Central memory CD4-positive, alpha-beta T cell (primary cell): ENCODE data around the gene CBFA2T2.

Experiments
- DNase-seq: peaks from one replicate; pipeline ENCODE4 v3.0.0; 2022

CBFA2T2 gene

DNA sequence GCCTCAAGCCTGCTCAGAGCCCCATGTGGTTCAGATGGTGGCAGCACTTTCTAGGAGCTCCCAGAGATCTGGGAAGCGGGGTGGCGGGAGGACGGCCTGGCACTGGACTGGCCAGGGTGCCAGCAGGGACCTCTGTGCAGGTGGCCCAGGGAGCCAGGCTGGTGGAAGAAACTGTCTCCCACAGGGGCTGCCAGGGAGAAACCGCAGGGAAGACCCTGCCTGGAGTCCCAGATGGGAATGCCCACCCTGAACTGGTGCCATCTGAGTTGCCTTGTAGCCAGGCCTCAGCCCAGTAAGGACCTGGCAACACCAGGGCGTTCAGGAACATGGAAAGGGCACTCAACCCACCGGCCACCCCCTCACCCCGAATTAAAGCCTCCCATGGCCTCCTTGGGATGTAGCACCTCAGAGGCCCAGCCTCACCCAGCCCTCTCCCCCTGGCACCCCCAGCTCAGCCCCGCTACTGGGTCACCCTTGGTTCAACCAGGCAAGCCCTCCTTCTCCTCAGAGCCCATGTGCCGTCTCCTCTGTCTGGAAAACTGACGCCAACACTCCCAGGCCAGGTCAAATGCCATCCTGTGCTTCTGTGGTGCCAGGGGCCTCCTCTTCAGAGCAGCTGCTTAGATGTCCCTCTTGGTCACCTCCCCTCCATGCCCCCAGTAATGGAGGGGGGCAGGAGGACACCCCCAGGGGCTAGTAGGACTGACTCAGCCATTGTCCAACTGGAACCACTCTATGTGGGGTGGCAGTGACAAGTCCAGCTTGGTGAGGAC is 166.3 kb downstream of the CBFA2T2 start:
- DNase-seq = no peak

DNA sequence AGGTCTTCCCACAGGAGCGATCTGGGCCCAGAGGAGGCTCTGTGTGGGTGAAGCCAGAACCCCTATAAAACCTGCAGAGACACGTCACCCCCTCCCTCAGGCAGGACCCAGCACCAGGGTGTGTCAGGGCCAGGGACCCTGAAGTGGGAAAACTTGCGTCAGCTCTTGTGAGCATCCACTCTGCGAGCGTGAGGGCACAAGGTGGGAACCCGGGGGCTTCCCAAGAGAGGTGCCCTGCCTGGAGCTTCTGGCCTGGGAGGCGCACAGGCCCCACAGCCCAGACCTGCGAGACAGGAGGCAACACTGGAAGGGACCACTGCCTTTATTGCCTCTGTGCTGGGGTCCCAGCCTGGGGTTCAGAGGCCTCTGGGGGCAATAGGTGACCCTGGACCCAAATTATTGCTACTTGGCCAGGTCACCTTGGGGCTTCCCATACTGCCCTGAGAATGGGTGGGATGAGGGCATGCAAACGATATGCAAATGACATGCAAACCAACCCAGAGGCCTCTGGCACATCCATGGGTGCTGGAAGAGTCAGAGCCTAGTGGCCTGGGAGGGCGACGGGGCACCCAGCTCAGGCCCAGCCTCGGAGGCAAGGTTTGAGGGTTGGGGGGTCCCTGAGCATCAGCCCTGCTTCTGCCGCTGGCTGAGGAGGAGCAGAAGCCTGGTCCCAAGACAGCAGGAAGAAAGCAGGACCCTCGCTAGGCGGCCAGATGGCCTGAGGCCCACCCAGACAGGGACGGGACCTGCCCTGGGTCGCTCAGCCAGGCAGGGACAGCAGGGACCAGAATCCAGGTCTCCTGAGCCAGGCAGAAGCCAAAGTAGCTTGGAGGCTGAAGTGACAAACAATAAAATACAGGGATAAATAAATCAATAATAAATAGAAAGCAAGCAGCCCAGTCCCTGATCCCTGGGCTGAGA is 167.1 kb downstream of the CBFA2T2 start:
- DNase-seq = no peak

DNA sequence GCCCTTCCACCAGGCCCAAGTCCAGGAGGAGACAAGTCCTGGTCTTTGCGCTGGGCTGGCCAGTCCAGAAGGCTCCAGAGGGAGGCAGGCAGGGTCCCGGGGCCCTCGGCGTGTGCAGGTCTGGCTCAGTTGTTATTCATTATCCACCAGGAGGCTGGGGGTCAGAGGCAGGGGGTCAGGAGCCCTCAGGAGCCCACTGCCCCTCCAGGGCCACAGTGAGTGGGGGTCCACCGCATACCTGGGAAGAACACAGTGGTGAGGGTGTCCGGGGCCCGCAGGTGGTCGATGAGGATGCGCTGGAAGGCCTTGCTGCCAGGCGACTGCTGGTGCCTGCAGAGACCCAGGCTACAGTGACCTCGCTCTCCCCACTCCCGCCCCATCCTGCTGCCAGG is 167.8 kb downstream of the CBFA2T2 start:
- no peak for DNase-seq

DNA sequence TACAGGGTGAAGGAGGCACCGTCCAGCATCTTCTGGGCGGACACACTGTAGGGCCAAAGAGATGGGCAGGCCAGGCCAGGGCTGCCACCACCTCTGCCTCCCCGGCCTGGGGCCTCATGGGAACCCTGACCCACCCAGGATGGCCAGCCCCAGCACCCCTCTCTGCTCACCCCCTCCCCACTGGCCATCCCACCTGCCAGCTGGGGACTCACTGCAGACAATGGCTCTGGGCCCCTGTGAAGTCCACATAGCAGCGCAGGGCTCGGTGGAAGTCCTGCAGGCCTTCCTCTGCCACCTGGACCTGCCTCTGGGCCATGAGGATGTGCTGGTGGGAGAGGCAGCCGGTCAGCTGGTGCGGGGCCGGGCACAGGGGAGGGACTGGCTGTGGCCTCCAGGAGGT is 168.6 kb downstream of the CBFA2T2 start:
- no peak for DNase-seq

DNA sequence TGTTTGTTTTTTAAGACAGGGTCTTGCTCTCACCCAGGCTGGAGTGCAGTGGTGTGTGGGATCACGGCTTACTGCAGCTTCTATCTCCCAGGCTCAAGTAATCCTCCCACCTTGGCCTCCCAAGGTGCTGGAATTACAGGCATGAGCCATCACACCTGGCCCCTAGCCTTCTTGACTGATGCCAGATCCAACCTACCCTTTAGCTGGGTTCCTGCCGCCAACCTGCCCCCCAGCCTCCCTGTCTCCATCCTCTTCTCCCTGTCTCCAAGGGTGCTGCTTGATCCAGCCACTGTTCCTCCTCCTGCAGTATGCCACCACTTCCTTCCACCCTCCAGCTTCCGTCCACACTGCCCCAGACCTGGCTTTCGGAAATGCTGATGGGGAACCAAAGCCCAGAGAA is 169.0 kb downstream of the CBFA2T2 start:
- no peak for DNase-seq

DNA sequence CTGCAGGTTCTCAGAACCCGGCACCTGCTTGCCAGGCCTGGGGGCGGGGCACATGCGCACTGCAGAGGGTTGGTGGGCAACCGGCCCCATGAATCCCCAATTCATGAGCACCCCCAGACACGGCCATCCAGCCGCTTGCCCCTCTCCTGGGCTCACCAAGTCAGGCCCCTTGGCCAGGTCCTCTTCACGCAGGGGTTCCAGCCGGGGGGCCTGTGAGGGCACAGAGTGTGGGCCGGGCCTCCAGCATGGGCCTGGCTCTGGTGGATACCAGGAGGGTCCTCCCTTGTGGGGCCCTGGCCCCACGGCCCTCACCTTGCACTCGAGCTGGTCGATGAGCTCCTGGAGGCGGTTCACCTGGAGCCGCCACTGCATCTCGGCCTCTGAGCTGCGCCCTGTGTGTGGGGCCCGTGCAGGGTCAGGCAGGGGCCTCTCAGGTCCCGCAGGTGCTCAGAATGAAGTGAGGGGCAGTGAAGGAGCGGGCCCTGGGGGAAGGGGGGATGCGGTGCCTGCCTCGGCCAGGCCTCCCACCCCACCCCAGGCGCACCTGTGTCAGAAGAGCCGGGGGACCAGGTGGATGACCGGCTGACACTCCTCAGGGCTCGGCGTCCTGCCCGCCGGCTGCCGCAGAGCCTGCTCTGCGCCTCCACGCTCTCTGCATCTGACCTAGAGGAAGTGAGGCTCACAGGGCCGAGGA is 169.6 kb downstream of the CBFA2T2 start:
- no peak for DNase-seq

DNA sequence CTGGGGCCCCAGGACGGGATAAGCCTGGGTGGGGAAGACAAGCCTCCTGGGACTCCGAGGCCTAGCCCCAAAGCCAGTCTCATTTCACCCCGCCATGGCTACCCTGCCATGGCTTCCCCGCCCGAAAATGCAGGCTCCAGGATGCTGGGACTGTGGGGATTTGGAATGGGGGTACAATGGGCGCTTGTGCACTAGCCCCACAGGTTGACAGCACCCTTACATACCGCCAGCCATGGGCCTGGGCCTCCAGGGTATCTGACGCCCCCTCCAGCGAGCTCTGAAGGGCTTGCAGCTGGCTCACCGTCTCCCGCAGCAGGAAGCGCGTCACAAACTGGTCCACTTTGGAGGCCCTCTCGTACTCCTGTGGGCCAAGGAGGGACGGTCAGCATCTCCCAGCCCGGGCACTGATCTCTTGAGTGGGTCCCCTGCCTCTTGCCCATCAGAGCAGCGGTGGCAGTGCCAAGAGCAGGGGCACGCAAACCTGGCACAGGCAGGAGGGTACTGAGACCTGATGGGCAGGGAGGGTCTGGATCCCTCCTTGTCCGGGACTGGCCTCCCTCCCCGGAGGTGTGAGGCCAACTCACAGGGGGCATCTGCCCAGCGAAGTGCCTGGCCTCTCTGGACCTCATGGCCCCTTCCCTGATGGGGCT is 170.3 kb downstream of the CBFA2T2 start:
- DNase-seq = no peak

DNA sequence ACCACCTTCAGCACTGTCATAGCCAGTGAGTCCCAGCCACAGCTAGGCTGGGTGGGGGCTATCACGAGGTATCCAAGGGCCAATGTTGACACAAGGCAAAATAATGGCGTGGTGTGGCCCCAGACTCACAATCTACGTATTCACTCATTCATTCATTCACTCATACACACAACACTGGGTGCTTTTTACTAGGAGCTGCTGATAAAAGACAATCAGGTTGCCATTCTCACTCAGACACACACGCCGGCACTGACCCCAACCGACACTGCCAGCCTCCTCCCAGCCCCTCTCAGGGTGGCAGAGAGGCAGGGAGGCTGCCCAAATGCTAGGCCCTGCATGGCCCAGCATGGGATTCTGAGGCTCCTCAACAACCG is 170.8 kb downstream of the CBFA2T2 start:
- no peak for DNase-seq

DNA sequence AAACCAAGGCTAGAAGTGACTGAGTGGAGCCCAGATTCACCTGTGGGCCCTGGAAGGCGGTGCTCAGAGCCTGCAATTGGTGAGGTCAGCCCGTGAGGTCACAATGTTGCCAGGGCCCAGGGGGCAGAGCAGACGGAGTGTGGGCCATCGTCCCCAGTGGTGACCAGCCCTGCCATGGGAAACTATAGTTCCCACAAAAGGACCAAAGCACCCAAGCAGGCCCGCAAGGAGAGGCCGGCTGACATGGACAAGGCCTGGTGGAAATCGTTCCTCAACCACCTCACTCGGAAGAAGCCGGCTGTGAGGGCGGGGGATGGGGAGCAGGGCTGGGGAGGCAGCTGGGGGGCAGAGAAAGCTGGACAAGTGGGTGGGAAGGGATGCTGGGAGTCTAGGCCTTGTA is 172.3 kb downstream of the CBFA2T2 start, which contains the start of gene C20orf144:
Gene C20orf144, plus strand, starts transcription at position 156 of the 400 bp plus-strand sequence. Its CDS starts 19 bp downstream, at position 175.
- DNase-seq = no peak

DNA sequence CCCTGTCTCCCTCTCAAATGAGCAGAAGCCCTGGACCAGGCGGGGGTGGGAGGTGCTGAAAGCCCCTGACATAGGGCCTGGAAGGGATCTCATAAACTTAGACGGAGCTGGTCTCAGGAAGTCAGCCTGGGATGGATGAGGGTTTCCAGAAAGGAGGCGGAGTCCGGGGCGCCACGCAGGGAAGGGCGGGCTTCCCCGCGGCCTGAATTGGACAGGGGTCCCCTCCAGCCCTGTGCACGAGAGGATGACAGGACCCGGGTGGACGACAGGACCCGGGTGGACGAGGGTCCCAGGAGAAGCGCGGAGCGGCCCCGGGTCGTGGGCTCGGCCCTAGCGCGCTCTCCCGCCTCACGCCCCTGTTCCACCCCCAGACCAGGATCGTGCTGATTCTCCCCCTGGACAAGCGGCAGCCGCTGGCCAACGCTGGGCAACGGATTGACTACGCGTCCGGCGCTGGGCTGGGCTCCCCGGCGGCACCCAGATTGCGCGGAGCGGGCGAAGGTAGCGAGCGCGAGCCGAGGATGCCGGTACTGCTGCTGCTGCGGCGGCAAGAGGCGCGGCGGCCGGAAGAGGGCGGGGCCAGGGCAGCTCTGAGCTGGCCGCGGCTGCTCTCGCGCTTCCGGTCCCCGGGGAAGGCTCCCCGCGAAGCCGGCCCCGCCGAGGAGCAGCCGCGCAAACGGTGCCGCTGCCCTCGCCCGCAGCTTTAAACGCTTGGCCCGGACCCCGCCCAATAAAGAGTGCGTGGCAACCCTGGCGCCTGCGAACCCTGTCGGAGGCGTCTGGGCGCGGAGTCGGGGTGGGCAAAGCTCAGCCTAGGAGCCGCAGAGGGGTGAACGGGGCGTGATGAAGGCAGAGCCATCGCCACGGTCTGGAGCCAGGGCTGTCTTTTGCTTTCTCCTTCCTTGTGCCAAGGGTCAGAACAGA is 173.5 kb downstream of the CBFA2T2 start:
- peak; percentile 82 for DNase-seq

DNA sequence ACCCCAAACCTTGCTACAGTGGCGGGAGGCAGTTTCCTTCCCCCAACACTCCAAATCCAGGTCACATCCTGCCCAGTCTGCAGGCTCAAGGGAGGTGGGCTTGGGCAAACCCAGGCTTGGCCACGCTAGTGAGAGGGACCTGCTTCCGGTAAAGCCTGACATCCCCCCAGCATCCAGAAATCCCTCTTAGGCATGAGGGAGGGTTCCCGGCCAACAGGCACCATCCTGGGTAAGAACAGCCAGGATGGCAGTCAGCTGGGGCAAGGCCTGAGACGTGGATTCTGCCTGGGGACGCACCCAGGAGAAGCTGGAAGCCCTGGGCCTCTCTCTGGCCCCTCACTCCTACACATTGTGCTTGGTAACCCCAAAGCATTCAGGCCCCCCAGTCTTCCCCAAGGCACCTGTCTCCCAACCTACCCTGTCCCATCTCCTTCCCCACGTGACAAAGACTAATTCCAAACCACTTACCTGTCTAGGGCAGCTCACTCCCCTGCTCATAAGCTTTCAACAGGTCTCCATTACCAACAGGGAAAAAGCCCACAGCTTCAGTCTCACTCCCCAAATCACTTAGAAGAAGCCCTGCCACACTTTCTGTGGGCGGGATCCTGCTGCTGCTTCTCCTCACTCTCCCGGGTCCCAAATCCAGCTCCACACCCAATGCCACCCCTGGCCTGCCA is 174.3 kb downstream of the CBFA2T2 start:
- DNase-seq = no peak

DNA sequence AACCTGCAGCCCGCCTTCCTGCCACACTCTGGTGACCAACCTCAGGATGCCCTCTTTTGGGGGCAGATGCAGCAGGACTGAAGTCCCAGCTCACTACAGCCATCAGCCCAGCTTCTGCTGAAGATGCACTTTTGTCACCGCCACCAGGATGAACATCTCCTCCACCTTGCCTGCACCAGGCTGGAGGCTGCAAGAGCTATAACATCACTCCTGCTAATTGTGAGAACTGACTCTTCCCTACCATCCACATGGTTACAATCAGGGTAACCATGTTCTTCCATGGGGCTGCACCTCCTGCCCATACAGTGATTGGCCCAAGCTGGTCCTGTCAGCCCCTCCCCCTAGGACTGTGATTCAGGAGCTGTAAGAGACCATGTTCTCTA is 174.9 kb downstream of the CBFA2T2 start:
- DNase-seq = no peak

DNA sequence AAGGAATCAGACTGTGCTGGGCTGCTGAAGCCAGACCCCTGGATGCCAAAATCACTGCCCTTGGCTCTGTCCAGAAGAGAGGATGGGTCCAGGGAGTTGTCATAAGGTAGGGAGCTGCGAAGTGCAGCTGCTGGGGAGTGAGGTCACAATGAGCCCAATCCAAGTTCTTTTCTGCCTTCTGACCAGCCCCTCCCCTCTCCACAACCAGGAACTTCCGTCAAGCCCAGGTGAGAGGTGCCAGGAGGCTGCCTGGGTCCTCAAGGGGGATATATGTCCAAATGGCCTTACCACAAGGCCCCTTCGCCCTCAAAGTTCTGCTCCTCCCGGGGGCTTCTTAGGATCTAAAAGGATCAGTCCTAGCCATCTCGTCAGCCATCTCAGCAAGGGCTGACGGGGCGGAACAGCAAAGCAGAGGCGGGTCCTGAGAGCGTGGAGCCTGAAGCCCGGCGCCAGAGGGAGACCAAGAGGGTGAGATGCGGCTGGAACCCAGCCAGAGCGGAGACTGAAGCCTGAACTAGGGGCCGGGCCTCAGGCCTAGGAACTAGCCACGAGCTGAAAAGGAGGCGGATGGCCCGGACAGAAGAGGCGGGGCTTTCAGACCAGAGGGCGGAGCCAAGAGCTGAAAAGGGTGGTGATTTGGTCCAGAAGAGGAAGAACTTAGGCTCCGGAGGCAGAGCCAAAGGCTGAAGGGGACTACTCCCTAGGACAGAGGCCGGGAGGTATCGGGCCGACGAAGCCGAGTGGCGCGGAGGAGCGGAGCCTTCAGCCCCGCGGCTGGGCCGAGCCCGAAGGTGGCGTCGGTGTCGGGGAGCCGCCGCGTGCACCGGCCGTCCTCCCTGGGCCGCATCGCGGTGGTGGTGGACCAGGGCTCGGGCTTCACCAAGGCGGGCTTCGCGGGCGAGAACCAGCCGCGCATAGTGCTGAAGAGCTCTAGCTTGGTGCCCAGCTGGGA is 176.7 kb downstream of the CBFA2T2 start, which contains the start of gene ACTL10:
Gene ACTL10, plus strand, starts transcription at position 651 of the 952 bp plus-strand sequence. CDS start 555 bp downstream, outside the sequence.
- DNase-seq = peak; percentile 63

DNA sequence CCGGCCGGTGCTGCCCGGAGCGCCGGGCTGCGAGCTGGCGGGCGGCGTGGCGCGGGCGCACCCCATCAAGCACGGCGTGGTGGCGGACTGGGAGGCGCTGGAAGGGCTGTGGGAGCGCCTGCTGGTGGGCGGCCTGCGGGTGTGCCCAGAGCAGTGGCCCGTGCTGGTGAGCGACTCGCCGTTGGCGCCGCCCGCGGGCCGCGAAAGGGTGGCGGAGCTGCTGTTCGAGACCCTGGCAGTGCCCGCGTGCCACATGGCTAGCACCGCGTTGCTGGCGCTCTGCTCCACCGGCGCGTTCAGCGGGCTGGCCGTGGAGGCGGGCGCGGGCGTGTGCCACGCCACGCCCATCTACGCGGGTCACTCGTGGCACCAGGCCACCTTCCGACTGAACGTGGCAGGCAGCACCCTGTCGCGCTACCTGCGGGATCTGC is 177.4 kb downstream of the CBFA2T2 start:
- DNase-seq = peak; percentile 32

DNA sequence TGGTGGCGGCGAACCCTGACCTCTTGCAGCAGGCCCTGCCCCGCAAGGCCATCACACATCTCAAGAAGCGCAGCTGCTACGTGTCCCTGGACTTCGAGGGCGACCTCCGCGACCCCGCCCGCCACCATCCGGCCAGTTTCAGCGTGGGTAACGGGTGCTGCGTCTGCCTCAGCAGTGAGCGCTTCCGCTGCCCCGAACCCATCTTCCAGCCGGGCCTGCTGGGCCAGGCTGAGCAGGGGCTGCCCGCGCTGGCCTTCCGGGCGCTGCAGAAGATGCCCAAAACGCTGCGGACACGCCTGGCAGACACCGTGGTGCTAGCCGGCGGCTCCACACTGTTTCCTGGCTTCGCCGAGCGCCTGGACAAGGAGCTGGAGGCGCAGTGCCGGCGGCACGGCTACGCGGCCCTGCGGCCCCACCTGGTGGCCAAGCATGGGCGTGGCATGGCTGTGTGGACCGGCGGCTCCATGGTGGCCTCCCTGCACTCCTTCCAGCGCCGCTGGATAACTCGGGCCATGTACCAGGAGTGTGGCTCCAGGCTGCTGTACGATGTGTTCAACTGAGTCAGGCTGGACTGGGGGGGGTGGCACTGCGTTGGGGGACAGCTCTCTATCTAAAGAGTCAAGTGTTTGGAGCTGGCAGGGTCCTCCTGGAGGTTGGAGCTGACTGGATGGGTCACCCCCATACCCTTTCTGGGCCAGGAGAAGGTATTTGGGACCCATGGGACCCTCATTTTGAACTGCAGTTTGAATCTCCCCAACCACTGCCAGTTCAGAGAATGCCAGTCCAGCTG is 178.0 kb downstream of the CBFA2T2 start:
- DNase-seq = peak; percentile 70

DNA sequence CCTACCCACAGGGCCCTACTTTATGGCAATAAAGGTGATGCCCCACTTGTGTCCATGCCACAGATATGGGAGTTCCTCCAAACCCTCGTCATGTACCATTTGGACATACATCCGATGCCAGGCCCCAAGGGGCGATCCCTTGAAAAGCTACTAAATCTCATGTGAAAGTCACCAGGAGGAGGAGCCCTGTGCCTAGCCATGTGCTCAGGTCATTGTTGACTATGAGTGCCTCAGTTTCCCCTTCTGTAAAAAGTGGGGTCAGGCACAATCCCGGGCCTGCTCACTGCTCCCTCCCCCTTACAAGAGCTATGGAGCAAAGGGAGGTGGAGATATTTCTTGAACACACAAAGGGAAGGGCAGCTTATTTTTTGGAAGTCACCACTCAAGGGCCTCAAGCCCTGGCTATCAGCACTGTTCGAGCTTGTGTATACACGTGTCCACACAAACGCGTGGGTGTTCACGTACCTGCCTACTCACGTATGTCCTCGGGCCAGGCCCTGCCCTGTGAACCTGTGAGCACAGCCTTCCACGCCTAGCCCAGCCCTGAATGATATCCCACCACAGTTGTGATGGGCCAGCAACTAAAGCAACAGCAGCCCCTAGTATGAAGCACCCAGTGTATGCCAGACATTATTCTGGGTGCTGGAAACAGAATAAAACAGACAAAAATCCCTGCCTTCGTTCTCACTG is 178.7 kb downstream of the CBFA2T2 start:
- no peak for DNase-seq

DNA sequence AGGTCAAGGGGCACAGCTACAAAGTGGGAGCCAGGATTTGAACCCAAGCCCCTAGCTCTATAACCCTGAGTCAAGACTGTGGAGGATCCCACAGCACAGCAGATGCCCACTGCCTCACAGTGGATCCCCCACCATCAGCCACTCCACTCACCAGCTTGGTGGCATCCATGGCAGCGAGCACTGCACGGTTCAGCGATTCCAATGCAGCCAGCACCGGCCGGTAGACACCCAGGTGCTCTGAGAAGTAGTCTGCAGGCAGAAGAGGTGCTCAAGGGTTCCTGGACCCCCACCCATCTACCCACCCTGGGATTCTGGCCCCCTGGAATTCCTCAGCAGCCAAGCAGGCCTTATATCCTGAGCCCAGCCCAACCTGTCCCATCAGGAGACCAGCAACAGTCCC is 179.3 kb downstream of the CBFA2T2 start:
- no peak for DNase-seq
